ENCODE results near the gene ARHGAP8. TPM values are rescaled to one million over a fixed set of nuclear protein-coding genes. Genes with fewer than 3 reads are reported as not detected.

Gene ARHGAP8
- total and polyA plus RNA-seq, 12 donors, result 0.17 to 0.53 (median 0.33) TPM; not detected in 5

- Histone ChIP-seq H3K4me3 (no peak overlapping the region), H3K27me3 (peaks cover 0 to 31% (median 18%) of the 10 kb centered on the region in 7 donors), H3K27ac (no peak overlapping the region), H3K9me3 (no peaks in the 10 kb centered on the region), H3K4me1 (peaks cover 8 to 21% (median 13%) of the 10 kb centered on the region in 9 donors), H3K36me3 (no peaks in the 10 kb centered on the region)
- TF ChIP-seq CTCF (IDR thresholded peaks at IDR 0.05), result no peak
- ATAC-seq (no peak), DNase-seq (no peak)
- WGBS, 2 donors, result 79 to 89% methylated on average over 8 of the region's 8 CpGs
- intact Hi-C loops (cut with DNase I), result no loop called here
Observed at GRCh38 chr22:44706488-44706887, 45.9 kb upstream of the ARHGAP8 start.

GRCh38 chr22:44707178-44707577, 45.2 kb upstream of the ARHGAP8 start:
- no peak for DNase-seq

GRCh38 chr22:44707752-44708151, 44.6 kb upstream of the ARHGAP8 start:
- H3K27me3 ChIP-seq, result peaks cover 0 to 23% (median 14%) of the 10 kb centered on the region in 7 donors
- H3K4me1 ChIP-seq, result peaks cover 3 to 16% (median 8%) of the 10 kb centered on the region in 9 donors
- ATAC-seq (no peak), DNase-seq (no peak)
- H3K36me3 ChIP-seq, result no peaks in the 10 kb centered on the region
- no peaks in the 10 kb centered on the region for H3K9me3 ChIP-seq
- 95 to 97% methylated on average over 11 of the region's 11 CpGs for WGBS, 2 donors
- intact Hi-C loops (cut with DNase I), result no loop called here
- no peak for TF ChIP-seq CTCF (IDR thresholded peaks at IDR 0.05)
- no peak overlapping the region for H3K4me3 ChIP-seq
- no peak overlapping the region for H3K27ac ChIP-seq

More at GRCh38 chr22:44707178-44707577, 45.2 kb upstream of the ARHGAP8 start:
- Histone ChIP-seq H3K9me3 (no peaks in the 10 kb centered on the region), H3K36me3 (no peaks in the 10 kb centered on the region), H3K27ac (no peak overlapping the region), H3K4me1 (peaks cover 8 to 20% (median 10%) of the 10 kb centered on the region in 9 donors), H3K4me3 (no peak overlapping the region), H3K27me3 (peaks cover 0 to 28% (median 18%) of the 10 kb centered on the region in 7 donors)
- intact Hi-C loops (cut with DNase I), result no loop called here
- ATAC-seq, result no peak
- TF ChIP-seq CTCF (IDR thresholded peaks at IDR 0.05), result no peak
- 94 to 98% methylated on average over 9 to 10 of the region's 10 CpGs for WGBS, 2 donors

- Histone ChIP-seq H3K4me3 (no peak overlapping the region), H3K36me3 (no peaks in the 10 kb centered on the region), H3K4me1 (peaks cover 0 to 15% (median 0%) of the 10 kb centered on the region in 9 donors), H3K27me3 (peaks cover 0 to 3% (median 0%) of the 10 kb centered on the region in 7 donors), H3K27ac (peak overlapping the region in 1 of 10 donors; percentile 50), H3K9me3 (no peaks in the 10 kb centered on the region)
- no peak for TF ChIP-seq CTCF (IDR thresholded peaks at IDR 0.05)
- DNase-seq, result no peak
- ATAC-seq, result no peak
- intact Hi-C loops (cut with DNase I), result no loop called here
- 85 to 91% methylated on average over 10 to 12 of the region's 12 CpGs for WGBS, 2 donors
Observed at GRCh38 chr22:44709881-44710392, 42.4 kb upstream of the ARHGAP8 start.
